ENCODE results near the gene TPCN1.

TPCN1 gene

GRCh38 chr12:113289361-113289760 is 68.1 kb downstream of the TPCN1 start:
- DNase-seq = no peak

DNA sequence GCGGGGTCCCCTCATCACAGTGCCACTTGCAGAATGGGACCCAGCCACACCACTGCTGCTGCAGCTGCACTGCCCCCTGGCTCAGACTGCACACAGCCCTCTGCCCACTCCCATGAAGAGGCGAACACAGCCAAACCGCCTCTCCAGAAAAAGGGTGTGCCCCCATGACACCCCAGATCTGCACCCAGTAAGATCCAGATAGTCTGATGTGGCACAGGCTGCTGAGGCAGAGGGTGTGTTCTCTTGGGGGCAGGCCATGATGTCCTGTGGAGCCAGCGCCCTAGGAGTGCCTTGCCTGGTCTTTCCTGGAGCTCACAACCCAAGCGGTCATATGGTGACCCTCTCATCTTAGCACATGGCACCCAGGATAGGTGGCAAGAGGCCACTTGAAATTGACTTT is 69.2 kb downstream of the TPCN1 start:
- DNase-seq = no peak

GRCh38 chr12:113291586-113291985 is 70.3 kb downstream of the TPCN1 start:
- no peak for DNase-seq

DNA sequence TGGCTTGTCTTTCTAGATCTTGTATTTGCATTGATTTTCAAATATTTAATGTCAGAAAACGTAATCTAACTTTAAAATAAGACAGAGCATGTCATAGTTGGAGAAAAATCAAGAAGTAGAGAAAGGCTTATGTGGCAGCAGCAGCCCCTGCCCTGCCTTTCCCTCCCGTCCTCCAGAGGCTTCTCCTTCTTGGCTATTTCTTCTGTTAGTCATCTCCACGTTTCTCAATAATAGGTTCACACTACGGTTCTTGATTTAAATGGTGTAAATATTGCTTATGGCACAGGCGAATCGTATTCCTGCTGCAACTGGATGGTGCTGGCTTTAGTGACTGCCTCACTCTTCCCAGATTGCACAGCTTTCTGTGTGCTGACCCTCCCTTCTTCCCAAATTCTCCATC is 70.8 kb downstream of the TPCN1 start:
- DNase-seq = no peak

DNA sequence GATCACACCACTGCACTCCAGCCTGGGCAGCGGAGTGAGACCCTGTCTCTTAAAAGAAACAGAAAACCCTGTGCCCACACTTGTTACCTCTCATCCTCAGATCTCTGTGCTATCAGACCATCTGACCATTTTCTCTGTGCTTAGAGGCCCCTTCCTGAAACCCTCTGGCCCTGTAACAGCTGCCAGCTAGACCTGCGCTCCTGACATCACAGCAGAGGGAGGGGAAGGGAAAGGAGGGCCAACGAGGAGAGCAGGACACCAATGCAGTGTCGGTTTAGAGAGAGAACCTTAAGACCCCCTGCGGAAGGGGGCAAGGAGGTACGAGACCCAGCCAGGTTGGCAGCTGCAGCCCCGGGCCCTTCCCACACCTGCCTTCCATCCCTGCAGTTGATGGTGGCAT is 71.3 kb downstream of the TPCN1 start:
- DNase-seq = no peak

GRCh38 chr12:113293100-113293499 is 71.8 kb downstream of the TPCN1 start:
- DNase-seq = no peak

GRCh38 chr12:113295886-113296556 is 74.8 kb downstream of the TPCN1 start:
- DNase-seq = no peak

- DNase-seq = no peak
Observed at GRCh38 chr12:113296557-113297213, 75.4 kb downstream of the TPCN1 start.

GRCh38 chr12:113297214-113297587 is 75.9 kb downstream of the TPCN1 start:
- DNase-seq = no peak

- no peak for DNase-seq
Observed at GRCh38 chr12:113297621-113298471, 76.6 kb downstream of the TPCN1 start.

- no peak for DNase-seq
Observed at GRCh38 chr12:113298472-113298817, 77.2 kb downstream of the TPCN1 start.

- DNase-seq = no peak
Observed at GRCh38 chr12:113298861-113299545, 77.7 kb downstream of the TPCN1 start.

- no peak for DNase-seq
Observed at GRCh38 chr12:113299619-113300237, 78.5 kb downstream of the TPCN1 start.

DNA sequence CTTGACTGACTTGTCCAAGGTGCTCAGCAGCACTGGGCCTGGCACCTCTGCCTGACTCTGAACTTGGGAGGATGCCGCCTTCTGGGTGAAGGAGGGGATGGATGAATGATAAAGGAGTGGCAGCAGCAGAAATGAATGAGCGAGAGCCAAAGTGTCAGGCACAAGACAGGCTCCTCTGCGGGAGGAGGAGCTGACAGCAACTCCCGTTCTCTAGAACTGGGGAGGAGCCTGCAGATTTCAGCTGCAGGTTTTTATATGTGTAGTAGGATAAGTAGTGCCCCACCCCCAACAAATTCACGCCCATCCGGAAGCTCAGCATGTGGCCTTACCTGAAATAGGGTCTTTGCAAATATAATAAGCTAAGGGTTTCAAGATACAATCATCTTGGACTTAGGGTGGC is 80.5 kb downstream of the TPCN1 start:
- no peak for DNase-seq

- DNase-seq = no peak
Observed at GRCh38 chr12:113302466-113302865, 81.2 kb downstream of the TPCN1 start.

DNA sequence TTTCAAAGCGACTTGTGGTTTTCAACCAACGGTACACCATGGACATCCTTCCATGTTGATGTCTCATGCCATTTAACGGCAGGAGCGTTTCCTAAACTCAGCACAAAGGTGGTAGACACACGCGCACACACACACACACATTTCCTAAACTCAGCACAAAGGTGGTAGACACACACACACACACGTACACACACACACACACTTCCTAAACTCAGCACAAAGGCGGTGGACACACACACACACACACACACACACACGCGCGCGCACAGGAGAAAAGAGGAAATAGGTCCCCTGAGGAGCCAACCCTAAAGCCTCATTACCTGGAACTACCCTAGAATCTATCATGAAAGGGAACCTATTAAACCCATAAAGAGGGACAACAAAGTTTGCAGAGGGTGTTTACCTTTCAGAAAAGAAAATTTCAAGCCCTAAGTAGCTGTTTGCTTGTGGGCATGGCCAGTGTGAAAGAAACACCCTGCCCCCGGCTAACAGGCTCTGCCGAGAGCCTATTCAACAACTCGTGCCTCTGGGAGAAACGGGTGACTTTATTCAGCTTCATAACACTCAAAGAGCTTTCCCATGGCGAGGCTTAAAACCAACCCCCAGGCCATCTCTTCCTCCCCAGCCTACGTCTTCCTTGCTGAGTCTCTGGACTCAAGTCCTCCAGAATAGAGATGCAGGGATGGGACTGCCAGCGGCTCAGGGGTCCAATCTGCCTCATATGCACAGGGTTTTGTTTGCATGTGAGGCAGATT is 81.8 kb downstream of the TPCN1 start:
- no peak for DNase-seq

DNA sequence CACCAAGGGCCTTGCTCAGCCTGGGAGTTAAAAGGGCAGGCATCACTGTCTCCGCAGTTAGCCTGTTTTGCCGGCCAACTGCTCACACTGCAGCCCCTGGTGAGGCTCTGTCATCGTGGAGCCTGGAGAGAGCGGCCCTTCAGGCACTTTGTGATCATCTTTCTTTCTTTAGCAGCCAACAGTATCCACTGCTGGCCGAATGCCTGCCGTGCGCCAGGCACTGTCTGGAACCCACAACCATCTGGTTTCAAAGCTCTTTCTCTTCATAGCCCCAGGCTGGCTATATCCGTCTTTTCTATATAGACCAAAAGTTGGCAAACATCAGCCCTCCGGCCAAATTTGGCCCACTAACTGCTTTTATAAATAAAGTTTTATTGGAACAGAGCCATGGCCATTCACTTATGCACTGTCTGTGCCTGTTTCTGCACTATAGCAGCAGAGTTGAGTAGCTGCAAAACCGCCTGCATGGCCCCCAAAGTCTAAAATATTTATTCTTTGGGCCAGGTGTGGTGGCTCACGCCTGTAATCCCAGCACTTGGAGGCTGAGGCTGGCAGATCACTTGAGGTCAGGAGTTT is 84.1 kb downstream of the TPCN1 start:
- DNase-seq = no peak

- no peak for DNase-seq
Observed at GRCh38 chr12:113306382-113306781, 85.1 kb downstream of the TPCN1 start.

DNA sequence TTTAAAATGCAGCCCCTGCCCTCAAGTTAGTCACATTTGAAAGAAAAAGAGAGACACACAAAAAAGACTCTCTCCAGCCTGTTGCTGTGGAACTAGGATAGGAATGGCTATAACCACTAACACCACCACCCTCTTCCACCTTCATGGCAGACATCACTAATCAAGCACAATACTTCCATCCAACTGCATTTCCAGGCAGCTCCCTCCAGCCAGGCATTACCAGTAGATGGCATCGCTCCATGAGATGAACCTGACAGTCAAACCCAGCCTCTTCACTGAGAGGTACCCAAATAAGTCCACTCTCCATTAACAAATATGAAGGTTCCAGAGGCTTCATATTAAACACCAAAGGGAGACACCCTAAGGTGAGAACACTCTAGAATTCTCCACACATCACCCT is 89.2 kb downstream of the TPCN1 start:
- no peak for DNase-seq

- no peak for DNase-seq
Observed at GRCh38 chr12:113314121-113314529, 92.9 kb downstream of the TPCN1 start.

DNA sequence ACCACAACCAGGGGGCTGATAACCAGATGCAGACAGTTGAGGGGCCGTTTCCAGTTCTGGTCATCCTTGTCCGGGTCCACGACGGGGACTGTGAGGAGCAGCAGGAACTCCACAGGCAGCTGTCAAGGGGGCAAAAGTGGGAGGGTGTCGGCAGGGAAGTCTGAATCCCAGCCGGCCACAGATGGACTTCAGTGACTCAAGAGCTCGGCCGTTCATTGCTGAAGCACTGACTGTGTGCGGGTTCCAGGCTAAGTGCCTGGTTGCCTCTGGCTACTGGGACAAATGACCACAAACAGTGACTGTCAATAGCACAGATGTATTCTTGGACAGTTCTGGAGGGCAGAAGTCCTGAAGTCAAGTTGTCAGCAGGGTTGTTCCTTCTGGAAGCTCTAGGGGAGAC is 94.1 kb downstream of the TPCN1 start:
- no peak for DNase-seq

GRCh38 chr12:113316155-113316554 is 94.9 kb downstream of the TPCN1 start:
- DNase-seq = no peak
